Lower leg skin (tissue), 3 donors: ENCODE data around the gene ASIC3.

Source experiments
- POLR2A ChIP-seq, 2 donors: fragments of 450-650 bp; IDR thresholded peaks; one replicate each; pipeline ENCODE4 v1.6.1; 2016 to 2017; ENCODE audit warnings: antibody characterized with exemption in 2 of 2, mild to moderate bottlenecking in 1 of 2, moderate library complexity in 1 of 2
- TF ChIP-seq, protein P1 (sequence below), 3 donors: fragments of 450-650 bp; IDR thresholded peaks; one replicate each; pipeline ENCODE4 v1.5.1; 2016; ENCODE audit warnings: antibody characterized with exemption in 3 of 3, mild to moderate bottlenecking in 3 of 3, moderate library complexity in 2 of 3

DNA sequence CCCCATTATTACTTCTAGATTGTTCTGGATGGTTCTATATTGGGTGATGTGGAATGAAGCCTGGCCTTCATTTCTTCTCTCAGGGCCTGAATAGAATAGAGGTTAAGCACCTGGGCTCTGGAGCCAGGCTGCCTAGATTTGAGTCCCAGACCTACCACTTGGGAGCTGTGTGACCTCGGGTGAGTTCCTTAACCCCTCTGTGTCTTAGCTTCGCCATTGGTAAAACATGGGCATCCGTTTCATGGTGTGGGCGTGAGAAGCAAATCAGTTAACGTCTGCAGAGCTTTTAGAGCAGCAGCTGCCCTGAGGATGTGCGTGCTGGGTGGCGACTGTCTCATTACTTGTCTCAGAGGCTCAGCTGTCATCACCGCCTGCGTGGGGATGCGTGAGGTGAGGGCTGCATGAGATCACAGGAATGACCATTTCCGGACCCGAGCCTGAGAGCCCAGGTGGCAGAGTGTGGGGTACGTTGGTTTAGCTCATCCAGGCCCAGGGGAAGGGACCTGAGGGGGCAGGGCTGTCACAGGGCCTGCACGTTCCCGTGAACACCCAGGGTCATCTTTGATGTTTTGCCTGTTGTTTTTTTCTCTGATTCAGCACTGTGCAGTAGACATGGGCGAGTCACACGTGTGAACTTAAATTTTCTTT lies 47.6 kb downstream of the ASIC3 start:
- TF ChIP-seq, protein P1, sequence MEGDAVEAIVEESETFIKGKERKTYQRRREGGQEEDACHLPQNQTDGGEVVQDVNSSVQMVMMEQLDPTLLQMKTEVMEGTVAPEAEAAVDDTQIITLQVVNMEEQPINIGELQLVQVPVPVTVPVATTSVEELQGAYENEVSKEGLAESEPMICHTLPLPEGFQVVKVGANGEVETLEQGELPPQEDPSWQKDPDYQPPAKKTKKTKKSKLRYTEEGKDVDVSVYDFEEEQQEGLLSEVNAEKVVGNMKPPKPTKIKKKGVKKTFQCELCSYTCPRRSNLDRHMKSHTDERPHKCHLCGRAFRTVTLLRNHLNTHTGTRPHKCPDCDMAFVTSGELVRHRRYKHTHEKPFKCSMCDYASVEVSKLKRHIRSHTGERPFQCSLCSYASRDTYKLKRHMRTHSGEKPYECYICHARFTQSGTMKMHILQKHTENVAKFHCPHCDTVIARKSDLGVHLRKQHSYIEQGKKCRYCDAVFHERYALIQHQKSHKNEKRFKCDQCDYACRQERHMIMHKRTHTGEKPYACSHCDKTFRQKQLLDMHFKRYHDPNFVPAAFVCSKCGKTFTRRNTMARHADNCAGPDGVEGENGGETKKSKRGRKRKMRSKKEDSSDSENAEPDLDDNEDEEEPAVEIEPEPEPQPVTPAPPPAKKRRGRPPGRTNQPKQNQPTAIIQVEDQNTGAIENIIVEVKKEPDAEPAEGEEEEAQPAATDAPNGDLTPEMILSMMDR (IDR thresholded peaks at IDR 0.05): no peak
- TF ChIP-seq POLR2A (IDR thresholded peaks at IDR 0.05): no peak
